ENCODE measurements around the gene BACE2.

BACE2 gene

GRCh38 chr21:41325138-41325912 lies 157.4 kb downstream of the BACE2 start:
- TF ChIP-seq, protein P1, sequence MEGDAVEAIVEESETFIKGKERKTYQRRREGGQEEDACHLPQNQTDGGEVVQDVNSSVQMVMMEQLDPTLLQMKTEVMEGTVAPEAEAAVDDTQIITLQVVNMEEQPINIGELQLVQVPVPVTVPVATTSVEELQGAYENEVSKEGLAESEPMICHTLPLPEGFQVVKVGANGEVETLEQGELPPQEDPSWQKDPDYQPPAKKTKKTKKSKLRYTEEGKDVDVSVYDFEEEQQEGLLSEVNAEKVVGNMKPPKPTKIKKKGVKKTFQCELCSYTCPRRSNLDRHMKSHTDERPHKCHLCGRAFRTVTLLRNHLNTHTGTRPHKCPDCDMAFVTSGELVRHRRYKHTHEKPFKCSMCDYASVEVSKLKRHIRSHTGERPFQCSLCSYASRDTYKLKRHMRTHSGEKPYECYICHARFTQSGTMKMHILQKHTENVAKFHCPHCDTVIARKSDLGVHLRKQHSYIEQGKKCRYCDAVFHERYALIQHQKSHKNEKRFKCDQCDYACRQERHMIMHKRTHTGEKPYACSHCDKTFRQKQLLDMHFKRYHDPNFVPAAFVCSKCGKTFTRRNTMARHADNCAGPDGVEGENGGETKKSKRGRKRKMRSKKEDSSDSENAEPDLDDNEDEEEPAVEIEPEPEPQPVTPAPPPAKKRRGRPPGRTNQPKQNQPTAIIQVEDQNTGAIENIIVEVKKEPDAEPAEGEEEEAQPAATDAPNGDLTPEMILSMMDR (IDR thresholded peaks at IDR 0.05; ENCODE audit: insufficient read depth, low read length, missing control alignments) = no peak
- ChIA-PET POLR2A (no interaction called here), CTCF (interaction anchor here (0.9 kb wide), 1 partner anchor 159 kb away, joined by 3 read pairs; no protein-coding TSS in a partner anchor)
- no peak overlapping the region for H3K4me3 ChIP-seq (ENCODE audit: low read depth, low read length)
- no peak for DNase-seq (ENCODE audit: low read depth, low spot score)

GRCh38 chr21:41326414-41327080 lies 158.6 kb downstream of the BACE2 start:
- POLR2A ChIA-PET = no interaction called here
- no peak overlapping the region for H3K4me3 ChIP-seq (ENCODE audit: low read depth, low read length)
- CTCF ChIA-PET = no interaction called here
- DNase-seq (ENCODE audit: low read depth, low spot score) = no peak
- TF ChIP-seq, protein P1 (IDR thresholded peaks at IDR 0.05; ENCODE audit: insufficient read depth, low read length, missing control alignments) = no peak

DNA sequence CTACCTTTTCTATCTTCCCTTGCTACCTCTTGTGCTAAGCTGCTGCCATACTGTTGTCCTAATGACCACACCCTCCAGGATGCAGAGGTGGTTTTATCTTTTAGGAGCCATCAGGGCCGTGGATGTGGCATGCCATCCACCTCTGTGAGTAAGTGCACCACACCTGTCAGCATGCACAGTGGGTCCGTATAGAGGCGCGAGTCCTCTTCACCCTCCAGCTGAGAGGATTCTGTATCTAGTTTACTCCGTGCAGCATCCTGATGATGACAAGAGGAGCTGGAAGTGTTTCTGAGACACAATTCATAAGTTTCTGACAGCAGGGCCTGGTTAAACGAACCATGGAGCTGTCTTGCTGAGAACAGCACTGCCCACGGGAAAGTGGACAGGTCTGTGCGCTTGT lies 159.8 kb downstream of the BACE2 start:
- no peak for DNase-seq (ENCODE audit: low read depth, low spot score)
- no peak overlapping the region for H3K4me3 ChIP-seq (ENCODE audit: low read depth, low read length)
- TF ChIP-seq, protein P1 (IDR thresholded peaks at IDR 0.05; ENCODE audit: insufficient read depth, low read length, missing control alignments) = no peak
- CTCF ChIA-PET = no interaction called here
- POLR2A ChIA-PET = no interaction called here

DNA sequence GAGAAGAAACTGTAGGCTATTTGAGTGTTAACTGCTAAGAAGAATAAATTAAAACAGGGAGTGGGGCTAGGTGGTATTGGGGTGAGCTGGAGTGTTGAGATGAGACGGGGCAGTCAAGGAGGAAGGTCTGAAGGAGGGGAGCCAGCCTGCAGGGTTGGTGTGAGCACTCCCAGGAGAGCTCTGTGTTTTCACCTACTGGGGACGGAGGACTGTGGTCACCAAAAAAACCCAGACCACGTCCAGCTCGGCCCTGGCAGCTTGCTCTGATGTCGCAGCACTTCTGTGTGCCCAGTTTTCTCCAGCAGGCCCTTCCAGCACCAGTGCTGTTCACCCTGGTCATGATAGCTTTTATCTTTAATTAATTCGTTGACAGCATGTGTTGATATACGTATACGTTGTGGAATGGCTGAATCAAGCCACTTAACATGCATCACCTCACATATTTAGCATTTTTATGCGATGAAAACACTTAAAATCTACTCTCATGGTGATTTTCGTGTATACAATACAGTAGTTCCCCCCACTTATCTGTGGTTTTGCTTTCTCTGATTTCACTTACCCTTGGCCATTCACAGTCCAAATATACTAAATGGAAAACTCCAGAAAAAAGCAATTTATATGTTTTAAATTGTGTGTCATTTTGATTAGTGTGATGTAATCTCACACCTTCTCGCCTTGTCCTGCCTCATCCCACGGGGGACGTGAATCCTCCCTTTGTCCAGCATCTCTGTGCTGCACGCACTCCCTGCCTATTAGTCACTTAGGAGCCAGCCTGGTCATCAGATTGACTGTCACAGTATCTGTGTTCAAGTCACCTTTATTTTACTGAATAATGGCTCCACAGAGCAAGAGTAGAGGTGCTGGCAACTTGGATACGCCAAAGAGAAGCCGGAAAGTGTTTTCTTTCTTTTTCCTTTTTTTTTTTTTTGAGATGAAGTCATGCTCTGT lies 161.0 kb downstream of the BACE2 start:
- no peak for DNase-seq (ENCODE audit: low read depth, low spot score)
- ChIA-PET POLR2A (no interaction called here), CTCF (no interaction called here)

More for the DNA sequence above, 161.0 kb downstream of the BACE2 start:
- H3K4me3 ChIP-seq (ENCODE audit: low read depth, low read length) = no peak overlapping the region
- TF ChIP-seq, protein P1 (IDR thresholded peaks at IDR 0.05; ENCODE audit: insufficient read depth, low read length, missing control alignments) = no peak
